NB4 (cell line): ENCODE data around the gene ERICH4.

Experiments used
- DNase-seq: peaks from one replicate; pipeline ENCODE4 v3.0.0; 2010; ENCODE audit warnings: low read depth
- H3K4me3 ChIP-seq: one replicate; pipeline ENCODE4 v1.5.1; 2011; ENCODE audit warnings: mild to moderate bottlenecking, low read depth, low read length, moderate library complexity
- MAX ChIP-seq: IDR thresholded peaks from 2 replicates; pipeline ENCODE4 v1.6.1; 2011; ENCODE audit warnings: low read depth, low read length
- MYC ChIP-seq: IDR thresholded peaks from 2 replicates; pipeline ENCODE4 v1.6.1; 2011; ENCODE audit warnings: low read depth, low read length
- POLR2A ChIP-seq: IDR thresholded peaks from 2 replicates; pipeline ENCODE4 v1.6.1; 2011; ENCODE audit warnings: mild to moderate bottlenecking; ENCODE audit not compliant: insufficient read length; ENCODE audit errors: extremely low read depth
- TF ChIP-seq, protein P1 (sequence below): IDR thresholded peaks from one replicate; pipeline ENCODE4 v1.5.1; 2012; ENCODE audit warnings: low read depth, low read length

ERICH4 gene

DNA sequence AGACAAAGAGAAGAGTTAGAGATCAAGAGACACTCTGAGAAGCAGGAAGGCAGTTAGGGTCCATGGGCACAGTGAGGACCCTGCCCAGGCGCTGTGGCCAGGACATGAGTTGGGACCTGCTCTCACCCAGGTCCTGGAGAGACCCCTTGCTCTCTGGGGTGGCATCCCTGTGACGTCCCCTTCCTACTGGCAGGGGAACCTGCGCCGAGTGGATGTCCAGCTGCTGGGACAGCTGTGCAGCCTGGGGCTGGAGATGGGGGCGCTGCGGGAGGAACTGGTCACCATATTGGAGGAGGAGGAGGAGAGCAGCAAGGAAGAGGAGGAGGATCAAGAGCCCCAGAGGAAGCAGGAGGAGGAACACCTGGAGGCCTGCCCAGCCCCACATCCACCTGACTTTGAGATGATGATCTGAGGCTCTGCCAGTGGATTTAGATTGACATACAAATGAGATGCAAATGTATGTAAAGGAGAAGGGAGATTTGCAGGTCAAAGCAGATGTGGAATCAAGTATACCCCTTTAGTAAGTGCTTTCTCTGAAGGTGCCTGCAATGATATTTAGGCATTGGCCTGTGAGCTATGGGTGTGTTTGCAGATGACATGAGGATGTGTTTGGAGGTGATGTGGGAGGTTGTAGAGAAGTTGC lies 978 bp downstream of the ERICH4 start:
- TF ChIP-seq, protein P1, sequence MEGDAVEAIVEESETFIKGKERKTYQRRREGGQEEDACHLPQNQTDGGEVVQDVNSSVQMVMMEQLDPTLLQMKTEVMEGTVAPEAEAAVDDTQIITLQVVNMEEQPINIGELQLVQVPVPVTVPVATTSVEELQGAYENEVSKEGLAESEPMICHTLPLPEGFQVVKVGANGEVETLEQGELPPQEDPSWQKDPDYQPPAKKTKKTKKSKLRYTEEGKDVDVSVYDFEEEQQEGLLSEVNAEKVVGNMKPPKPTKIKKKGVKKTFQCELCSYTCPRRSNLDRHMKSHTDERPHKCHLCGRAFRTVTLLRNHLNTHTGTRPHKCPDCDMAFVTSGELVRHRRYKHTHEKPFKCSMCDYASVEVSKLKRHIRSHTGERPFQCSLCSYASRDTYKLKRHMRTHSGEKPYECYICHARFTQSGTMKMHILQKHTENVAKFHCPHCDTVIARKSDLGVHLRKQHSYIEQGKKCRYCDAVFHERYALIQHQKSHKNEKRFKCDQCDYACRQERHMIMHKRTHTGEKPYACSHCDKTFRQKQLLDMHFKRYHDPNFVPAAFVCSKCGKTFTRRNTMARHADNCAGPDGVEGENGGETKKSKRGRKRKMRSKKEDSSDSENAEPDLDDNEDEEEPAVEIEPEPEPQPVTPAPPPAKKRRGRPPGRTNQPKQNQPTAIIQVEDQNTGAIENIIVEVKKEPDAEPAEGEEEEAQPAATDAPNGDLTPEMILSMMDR = no peak
- TF ChIP-seq MAX (no peak), MYC (no peak), POLR2A (no peak)
- no peak for DNase-seq
- H3K4me3 ChIP-seq = no peak overlapping the region

- no peak for DNase-seq
- TF ChIP-seq MAX (no peak), POLR2A (no peak), MYC (no peak)
- TF ChIP-seq, protein P1 = no peak
- no peak overlapping the region for H3K4me3 ChIP-seq
Measured at GRCh38 chr19:41445575-41445974, 2.6 kb downstream of the ERICH4 start.

- no peak for DNase-seq
- TF ChIP-seq, protein P1 = peak; percentile 4
- no peak for TF ChIP-seq MAX
- H3K4me3 ChIP-seq = no peak overlapping the region
Measured at GRCh38 chr19:41447732-41448332, 4.9 kb downstream of the ERICH4 start.

GRCh38 chr19:41449079-41449864 lies 6.3 kb downstream of the ERICH4 start:
- H3K4me3 ChIP-seq = peak overlapping the region; percentile 34
- peak; percentile 72 for DNase-seq
- TF ChIP-seq POLR2A (no peak), MAX (no peak), MYC (no peak)
- TF ChIP-seq, protein P1 = peak; percentile 80

DNA sequence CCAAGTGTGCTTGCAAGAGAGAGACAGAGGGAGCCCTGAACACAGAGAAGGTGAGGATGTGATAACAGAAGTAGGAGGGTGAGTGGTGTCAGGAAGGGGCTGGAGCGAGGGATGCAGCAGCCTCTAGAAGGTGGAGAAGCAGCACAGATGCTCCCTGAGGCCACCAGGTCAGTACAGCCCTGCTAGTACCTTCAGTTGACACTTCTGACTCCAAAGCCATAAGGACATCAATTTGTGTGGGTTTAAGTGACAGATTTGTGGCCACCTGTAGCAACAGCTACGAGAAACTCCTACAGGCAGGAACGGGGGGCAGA lies 6.9 kb downstream of the ERICH4 start:
- TF ChIP-seq, protein P1 = no peak
- TF ChIP-seq MAX = no peak
- TF ChIP-seq MYC = no peak
- TF ChIP-seq POLR2A = no peak
- no peak for DNase-seq
- no peak overlapping the region for H3K4me3 ChIP-seq
